HUES48 (cell line): ENCODE measurements around the gene HPS1.

Source experiments
- H3K27ac ChIP-seq: one replicate; pipeline ENCODE4 v1.7.0; 2013; ENCODE audit warnings: low read depth, low read length, inconsistent platforms
- H3K27me3 ChIP-seq: 2 replicates; pipeline ENCODE4 v1.6.1; 2013; ENCODE audit warnings: mild to moderate bottlenecking, low read length; ENCODE audit not compliant: control insufficient read depth, insufficient read depth
- H3K36me3 ChIP-seq: 2 replicates; pipeline ENCODE4 v1.6.1; 2013; ENCODE audit warnings: low read length; ENCODE audit not compliant: control insufficient read depth, insufficient read depth
- H3K4me1 ChIP-seq: 2 replicates; pipeline ENCODE4 v1.6.1; 2013; ENCODE audit warnings: mild to moderate bottlenecking, low read length; ENCODE audit not compliant: control insufficient read depth, insufficient read depth
- H3K4me3 ChIP-seq: 2 replicates; pipeline ENCODE4 v1.5.1; 2013; ENCODE audit warnings: mild to moderate bottlenecking, low read depth, low read length
- H3K9ac ChIP-seq: 2 replicates; pipeline ENCODE4 v1.6.1; 2013; ENCODE audit warnings: mild to moderate bottlenecking, low read depth, low read length, moderate library complexity
- H3K9me3 ChIP-seq: 2 replicates; pipeline ENCODE4 v1.6.1; 2013; ENCODE audit warnings: low read length; ENCODE audit not compliant: control insufficient read depth, insufficient read depth

The HPS1 gene

DNA sequence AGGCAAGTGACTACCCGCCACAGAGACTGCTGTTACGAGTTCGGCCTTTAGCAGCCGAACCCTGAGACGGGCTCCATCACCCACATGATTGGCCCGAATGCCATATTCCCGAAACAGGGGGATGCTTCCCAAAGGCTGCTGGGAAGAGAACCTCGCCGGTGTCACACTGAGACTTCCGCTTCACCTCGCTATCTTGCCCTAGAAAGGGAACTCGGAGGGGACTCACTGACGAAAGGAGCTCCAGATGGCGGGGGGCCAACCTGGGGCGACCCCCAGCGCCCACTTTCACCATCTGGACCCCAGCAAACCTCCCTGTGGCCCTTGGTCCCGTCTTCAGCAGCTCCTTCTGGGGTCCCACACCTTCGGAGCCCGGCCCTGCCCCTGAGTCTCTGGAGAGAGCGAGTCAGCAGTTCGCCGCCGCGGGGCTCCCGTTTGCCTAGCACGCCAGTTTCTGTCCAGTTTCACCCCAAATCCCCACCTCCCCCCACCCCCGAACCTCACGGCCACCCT, 529 bp downstream of the HPS1 start:
- H3K4me3 ChIP-seq: peak overlapping the region; percentile 77

DNA sequence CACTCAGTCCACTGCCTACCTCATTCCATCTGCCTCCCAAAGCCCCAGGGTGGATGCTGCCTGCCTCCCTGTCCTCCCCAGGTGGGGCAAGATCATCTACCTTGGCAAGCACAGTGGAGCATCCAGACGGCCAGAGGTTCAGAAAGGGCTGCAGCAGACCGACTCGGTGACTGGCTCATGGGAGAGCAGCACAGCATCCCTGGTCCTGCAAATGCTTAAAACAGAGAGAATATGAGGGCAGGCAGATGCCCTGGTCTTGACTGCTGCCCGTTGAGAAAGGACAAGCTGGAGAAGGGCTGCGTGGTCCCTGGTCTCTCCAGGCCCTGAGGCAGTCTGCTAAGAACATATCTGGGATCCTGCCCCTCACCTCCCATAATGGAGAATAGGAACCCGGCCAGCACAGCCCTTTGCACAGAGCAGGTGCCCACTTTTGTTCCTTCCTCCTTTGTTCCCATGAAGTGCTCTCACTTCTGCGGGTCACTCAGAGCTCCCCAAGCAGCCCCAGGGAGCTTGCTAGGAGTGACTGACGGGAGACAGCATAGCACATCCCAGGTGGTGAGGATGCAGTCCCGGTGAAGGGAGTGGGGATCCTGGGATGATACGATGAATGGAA, 1.4 kb downstream of the HPS1 start:
- Histone ChIP-seq H3K4me3 (no peak overlapping the region), H3K9ac (no peak overlapping the region), H3K9me3 (no peaks in the 10 kb centered on the region), H3K4me1 (peaks cover 6% of the 10 kb centered on the region), H3K27ac (no peak overlapping the region), H3K27me3 (no peaks in the 10 kb centered on the region), H3K36me3 (peaks cover 47% of the 10 kb centered on the region)

More for the DNA sequence above, 529 bp downstream of the HPS1 start:
- peaks cover 38% of the 10 kb centered on the region for H3K36me3 ChIP-seq
- H3K27me3 ChIP-seq: no peaks in the 10 kb centered on the region
- H3K9ac ChIP-seq: peak overlapping the region; percentile 77
- peaks cover 6% of the 10 kb centered on the region for H3K4me1 ChIP-seq
- peak overlapping the region; percentile 37 for H3K27ac ChIP-seq
- H3K9me3 ChIP-seq: no peaks in the 10 kb centered on the region

DNA sequence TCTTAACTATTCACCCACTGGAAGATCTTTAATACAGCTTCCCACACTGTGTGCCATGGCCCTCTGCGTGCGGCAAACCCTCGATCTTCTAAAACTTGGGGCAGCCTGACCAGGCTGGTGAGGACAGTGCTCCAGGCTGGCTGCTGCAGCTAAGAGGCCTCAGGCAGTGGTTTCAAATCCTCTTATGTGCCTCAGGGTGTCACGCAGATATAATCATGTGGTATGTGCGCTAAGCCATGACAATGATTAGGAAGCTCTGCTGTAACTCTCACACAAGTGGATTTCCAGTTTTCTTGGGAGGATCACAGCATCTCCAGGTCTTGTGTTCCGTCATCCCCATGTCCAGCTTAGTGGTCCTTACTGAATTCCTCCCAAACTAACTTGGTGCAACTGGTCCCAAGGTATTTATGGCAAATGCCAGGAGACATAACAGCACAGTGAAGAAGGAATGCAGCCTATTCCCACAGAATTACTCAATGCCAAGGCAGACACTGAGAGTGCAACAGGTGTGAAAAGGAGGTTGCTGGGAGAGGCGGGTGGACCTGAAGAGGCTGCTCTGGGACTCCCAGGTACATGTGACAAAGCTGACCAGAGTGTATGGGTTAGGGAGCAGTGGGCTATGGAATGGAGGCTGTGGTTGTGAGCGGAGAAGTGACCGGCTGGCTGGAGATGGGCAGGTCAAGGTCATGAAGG, 2.3 kb downstream of the HPS1 start:
- peaks cover 56% of the 10 kb centered on the region for H3K36me3 ChIP-seq
- H3K27ac ChIP-seq: no peak overlapping the region
- H3K27me3 ChIP-seq: no peaks in the 10 kb centered on the region
- H3K4me1 ChIP-seq: peaks cover 6% of the 10 kb centered on the region
- no peaks in the 10 kb centered on the region for H3K9me3 ChIP-seq
- H3K4me3 ChIP-seq: no peak overlapping the region
- H3K9ac ChIP-seq: no peak overlapping the region

DNA sequence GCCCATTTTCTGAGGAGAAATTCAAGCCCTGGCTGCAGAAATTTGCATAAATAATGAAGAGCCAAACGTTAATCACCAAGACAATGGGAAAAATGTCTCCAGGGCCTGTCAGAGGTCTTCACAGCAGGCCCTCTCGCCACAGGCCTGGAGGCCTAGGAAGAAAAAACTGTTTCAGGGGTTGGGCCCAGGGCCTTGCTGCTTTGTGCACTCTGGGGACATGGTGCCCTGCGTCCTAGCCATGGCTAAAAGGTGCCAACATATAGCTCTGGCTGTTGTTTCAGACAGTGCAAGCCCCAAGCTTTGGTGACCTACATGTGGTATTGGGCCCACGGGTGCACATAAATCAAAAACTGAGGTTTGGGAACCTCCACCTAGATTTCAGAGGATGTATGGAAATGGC, 8.0 kb downstream of the HPS1 start:
- Histone ChIP-seq H3K27me3 (no peaks in the 10 kb centered on the region), H3K4me3 (no peak overlapping the region), H3K9me3 (no peaks in the 10 kb centered on the region), H3K9ac (no peak overlapping the region), H3K36me3 (peaks cover 64% of the 10 kb centered on the region), H3K4me1 (no peaks in the 10 kb centered on the region), H3K27ac (no peak overlapping the region)

DNA sequence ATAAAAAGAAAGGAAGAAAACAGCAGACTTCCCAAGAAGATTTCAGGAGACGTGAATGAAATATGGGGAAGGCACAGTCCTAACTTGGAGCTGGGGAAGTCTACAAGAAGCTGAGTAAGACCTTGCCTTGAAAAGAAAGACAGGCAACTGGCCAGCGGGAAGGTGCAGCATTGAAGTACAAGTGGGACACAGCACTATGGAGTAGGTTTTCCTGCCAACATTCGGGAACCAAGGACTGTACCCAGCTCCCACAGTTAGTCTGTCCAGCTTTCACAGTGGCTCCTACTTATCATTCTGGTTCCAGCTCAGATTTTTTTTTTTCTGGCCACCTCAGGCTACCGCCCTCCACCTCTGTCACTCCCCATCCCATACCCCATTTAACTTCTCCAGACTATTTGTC, 10.0 kb downstream of the HPS1 start:
- H3K36me3 ChIP-seq: peaks cover 62% of the 10 kb centered on the region
- H3K4me1 ChIP-seq: no peaks in the 10 kb centered on the region
- no peak overlapping the region for H3K4me3 ChIP-seq
- H3K9ac ChIP-seq: no peak overlapping the region
- H3K27ac ChIP-seq: no peak overlapping the region
- no peaks in the 10 kb centered on the region for H3K27me3 ChIP-seq
- H3K9me3 ChIP-seq: peaks cover 6% of the 10 kb centered on the region

DNA sequence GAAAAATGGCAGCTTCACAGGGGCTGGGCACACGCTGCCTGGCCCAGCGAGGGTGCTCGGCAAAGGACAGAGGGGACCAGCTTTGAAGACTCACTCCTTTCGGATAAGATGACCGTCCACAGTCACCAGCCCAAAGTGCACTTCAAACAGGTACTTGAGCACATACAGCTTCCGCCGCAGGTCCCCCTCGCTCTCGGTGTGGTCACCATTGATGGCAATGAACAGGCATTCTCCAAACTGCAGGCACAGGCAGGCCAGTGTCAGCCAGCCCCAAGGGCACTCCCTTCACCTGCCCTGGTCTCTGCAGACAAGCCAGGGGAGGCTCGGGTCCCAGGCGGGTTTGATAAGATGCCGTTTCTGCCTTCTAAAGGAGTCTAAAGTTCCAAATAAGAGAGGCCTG, 11.6 kb downstream of the HPS1 start:
- no peak overlapping the region for H3K27ac ChIP-seq
- no peak overlapping the region for H3K4me3 ChIP-seq
- no peaks in the 10 kb centered on the region for H3K27me3 ChIP-seq
- H3K36me3 ChIP-seq: peaks cover 61% of the 10 kb centered on the region
- peaks cover 6% of the 10 kb centered on the region for H3K9me3 ChIP-seq
- no peak overlapping the region for H3K9ac ChIP-seq
- H3K4me1 ChIP-seq: no peaks in the 10 kb centered on the region

DNA sequence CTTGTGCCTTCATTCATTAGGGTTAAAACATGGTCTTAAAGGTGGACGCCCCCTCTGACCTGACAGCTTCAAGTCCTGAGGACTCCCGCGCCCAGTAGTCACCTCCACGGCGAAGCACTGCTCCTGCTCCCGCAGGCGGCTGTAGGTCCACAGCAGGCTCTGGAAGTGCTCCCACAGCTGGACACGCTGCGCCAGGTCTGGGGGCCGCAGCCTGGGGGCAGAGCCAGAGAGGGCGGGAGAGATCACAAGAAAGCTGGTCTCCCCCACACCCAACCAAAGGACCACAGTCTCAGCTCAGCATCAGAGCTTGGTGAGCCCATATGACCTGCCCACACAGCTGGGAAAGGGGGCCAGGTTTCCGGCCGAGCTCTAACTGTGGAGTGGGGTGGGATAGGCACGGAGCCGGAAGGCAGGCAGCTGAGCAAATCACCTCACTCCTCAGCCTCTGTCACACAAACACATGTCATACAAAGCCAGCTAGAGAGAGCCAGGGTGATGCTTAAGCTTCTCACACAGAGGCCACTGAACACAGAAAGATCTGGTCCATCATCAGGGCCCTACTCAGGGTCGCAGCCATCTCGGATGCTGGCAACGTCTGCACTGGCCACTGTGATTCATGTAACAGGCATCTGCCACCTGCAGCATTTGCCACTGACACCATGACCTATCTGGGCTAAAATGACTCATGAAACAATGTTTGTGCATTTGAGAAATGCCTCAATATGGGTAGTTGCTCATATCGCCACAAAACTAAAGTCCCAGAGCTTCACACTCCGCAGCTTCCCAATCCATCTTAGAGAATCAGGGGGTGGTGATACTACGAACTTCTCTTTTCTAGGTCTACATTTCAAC, 12.6 kb downstream of the HPS1 start:
- Histone ChIP-seq H3K36me3 (peaks cover 61% of the 10 kb centered on the region), H3K27me3 (no peaks in the 10 kb centered on the region), H3K9ac (no peak overlapping the region), H3K27ac (no peak overlapping the region), H3K4me3 (no peak overlapping the region), H3K9me3 (peaks cover 6% of the 10 kb centered on the region), H3K4me1 (no peaks in the 10 kb centered on the region)

DNA sequence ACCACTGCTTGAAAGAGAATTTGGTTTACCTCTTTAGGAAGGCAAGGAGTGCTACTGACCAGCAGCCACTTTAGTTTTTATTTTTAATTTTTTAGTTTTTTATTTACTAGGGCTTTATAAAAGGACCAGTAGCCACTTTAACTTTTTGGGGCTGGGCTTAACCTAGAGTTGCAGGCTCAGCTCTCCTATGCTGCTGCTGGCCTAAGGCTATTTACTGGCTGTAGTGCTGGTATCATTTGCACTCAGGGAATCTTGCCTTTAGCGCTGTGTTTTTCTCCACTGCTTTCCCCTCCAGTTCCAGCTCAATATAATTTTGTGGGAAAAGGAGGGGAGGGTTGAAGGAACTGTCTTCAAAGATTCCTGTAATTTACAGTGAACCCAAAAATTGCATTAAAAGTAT, 13.4 kb downstream of the HPS1 start:
- Histone ChIP-seq H3K27ac (no peak overlapping the region), H3K9me3 (peaks cover 6% of the 10 kb centered on the region), H3K36me3 (peaks cover 59% of the 10 kb centered on the region), H3K4me1 (no peaks in the 10 kb centered on the region), H3K9ac (no peak overlapping the region), H3K27me3 (no peaks in the 10 kb centered on the region), H3K4me3 (no peak overlapping the region)

DNA sequence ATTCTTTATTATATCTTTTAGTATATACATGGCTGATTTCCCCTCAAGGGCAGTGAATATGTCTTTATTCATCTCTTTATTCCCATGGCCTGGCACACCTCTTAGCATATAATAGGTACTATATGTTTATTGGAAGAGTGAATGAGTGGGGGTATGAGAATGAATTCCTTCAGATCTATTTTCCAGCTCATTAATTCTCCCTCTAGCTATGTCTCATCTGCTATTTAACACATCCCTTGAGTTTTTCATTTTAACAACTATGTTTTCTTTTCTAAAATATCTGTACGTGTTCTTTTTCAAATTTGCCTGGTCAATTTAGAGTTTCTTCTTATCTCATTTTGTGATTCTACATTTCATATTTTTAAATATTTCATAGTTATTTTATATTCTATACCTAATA, 14.4 kb downstream of the HPS1 start:
- no peaks in the 10 kb centered on the region for H3K4me1 ChIP-seq
- H3K27me3 ChIP-seq: no peaks in the 10 kb centered on the region
- peaks cover 62% of the 10 kb centered on the region for H3K36me3 ChIP-seq

DNA sequence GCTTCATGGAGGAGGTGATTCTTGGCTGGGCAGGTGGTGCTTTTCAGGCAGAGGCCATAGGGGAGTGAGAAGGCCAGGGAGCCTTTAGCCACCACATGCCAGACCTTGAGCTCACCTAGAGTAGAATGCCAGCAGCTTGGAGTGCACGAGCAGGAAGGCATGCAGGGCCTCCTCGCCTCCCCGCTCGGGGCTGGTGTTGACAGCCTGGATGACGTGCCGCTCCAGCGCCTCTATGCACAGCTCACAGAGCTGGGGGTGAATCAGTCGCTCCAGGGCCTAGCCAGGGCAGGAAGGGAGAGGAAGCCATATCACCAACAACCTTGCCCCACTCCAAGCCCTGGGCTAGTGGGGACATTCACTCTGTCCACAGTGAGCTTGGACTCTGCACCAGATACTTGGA, 15.7 kb downstream of the HPS1 start:
- peaks cover 62% of the 10 kb centered on the region for H3K36me3 ChIP-seq
- no peaks in the 10 kb centered on the region for H3K27me3 ChIP-seq
- H3K27ac ChIP-seq: no peak overlapping the region
- peaks cover 6% of the 10 kb centered on the region for H3K9me3 ChIP-seq
- no peaks in the 10 kb centered on the region for H3K4me1 ChIP-seq
- H3K4me3 ChIP-seq: no peak overlapping the region
- H3K9ac ChIP-seq: no peak overlapping the region

More for the DNA sequence above, 14.4 kb downstream of the HPS1 start:
- peaks cover 6% of the 10 kb centered on the region for H3K9me3 ChIP-seq
- H3K4me3 ChIP-seq: no peak overlapping the region
- no peak overlapping the region for H3K27ac ChIP-seq
- H3K9ac ChIP-seq: no peak overlapping the region

DNA sequence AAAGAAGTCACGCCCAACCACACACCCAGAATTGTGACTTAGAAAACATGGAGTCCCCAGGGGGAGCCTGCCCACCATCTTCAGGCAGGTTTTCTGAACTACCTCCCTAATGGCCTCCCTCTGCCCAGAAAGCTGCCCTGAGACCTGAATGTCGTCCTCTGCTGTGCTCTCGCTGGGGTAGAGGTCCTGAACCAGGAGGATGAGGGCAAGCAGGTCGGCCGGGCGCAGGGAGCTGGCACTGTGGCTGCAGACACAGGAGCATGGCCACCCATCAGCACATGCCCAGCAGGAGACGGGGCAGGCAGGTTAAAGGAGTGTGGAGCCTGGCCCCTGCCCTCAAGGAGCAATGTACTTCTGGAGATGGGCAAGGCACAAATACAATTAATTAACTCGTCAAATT, 16.3 kb downstream of the HPS1 start:
- H3K9me3 ChIP-seq: peaks cover 6% of the 10 kb centered on the region
- H3K9ac ChIP-seq: no peak overlapping the region
- no peaks in the 10 kb centered on the region for H3K27me3 ChIP-seq
- no peak overlapping the region for H3K4me3 ChIP-seq
- H3K27ac ChIP-seq: no peak overlapping the region
- no peaks in the 10 kb centered on the region for H3K4me1 ChIP-seq
- peaks cover 61% of the 10 kb centered on the region for H3K36me3 ChIP-seq
